Measurements from ENCODE around the gene IL11. TPM values are rescaled to one million over a fixed set of nuclear protein-coding genes. Genes with fewer than 3 reads are reported as not detected.
A peak's percentile ranks its signal among the peaks of the same experiment; 100 is the strongest.

Gene IL11
- total RNA-seq, 2 donors from 2014 or later: 0.78 TPM; not detected in 1

GRCh38 chr19:55346725-55347441 lies 23.4 kb downstream of the IL11 start:
- H3K36me3 Mint-ChIP-seq: no peaks in the 10 kb centered on the region
- no peak overlapping the region for H3K27ac Mint-ChIP-seq
- H3K27me3 Mint-ChIP-seq: peaks cover 9 to 10% of the 10 kb centered on the region in 2 donors
- H3K4me1 Mint-ChIP-seq (ENCODE audit: low read depth in 2 of 2): peaks cover 0 to 11% of the 10 kb centered on the region in 2 donors
- no peaks in the 10 kb centered on the region for H3K9me3 Mint-ChIP-seq
- DNase-seq (ENCODE audit: low spot score) (no peak), ATAC-seq (no peak)
- no peak overlapping the region for H3K4me3 Mint-ChIP-seq

GRCh38 chr19:55345818-55346724 lies 24.2 kb downstream of the IL11 start:
- Mint-ChIP-seq H3K36me3 (no peaks in the 10 kb centered on the region), H3K4me1 (ENCODE audit: low read depth in 2 of 2) (peaks cover 4 to 7% of the 10 kb centered on the region in 2 donors), H3K4me3 (no peak overlapping the region), H3K27me3 (peaks cover under 1 to 2% of the 10 kb centered on the region in 2 donors), H3K27ac (no peak overlapping the region), H3K9me3 (no peaks in the 10 kb centered on the region)
- no peak for ATAC-seq
- DNase-seq (ENCODE audit: low spot score): no peak

DNA sequence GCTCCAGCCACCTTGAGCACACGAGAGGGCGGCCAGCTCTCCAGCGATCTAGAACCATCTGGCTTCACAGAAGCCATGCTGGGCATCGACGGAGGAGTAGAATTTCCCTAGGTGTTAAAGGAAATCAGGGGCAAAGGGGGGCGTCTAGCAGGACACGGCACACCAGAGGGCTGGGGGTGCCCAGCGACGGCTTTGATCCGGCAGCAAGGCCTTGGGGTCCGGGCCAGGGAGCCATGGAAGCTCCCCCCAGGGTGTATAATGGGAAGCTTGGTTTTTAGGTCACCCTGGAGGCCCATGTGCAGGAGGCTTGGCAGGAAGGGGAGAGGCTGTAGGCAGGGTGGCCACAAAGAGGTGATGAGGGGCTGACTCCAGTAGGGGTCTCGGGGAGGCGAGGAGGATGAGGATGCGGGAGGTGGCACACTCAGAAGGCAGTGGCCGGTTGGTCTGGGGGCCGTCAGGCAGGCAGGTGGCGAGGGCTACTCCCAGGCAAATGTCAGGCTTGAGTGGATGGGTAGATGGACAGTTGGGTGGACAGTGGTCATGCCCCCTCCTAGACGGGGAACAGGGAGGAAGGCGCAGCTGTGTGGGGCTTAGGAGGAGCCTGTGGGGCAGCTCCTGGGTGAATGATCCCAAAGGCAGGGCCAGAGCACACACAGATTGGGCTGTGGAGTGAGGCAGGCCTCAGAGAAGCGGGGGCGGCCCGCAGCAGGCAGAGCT lies 25.0 kb downstream of the IL11 start:
- DNase-seq (ENCODE audit: low spot score): no peak
- no peaks in the 10 kb centered on the region for H3K36me3 Mint-ChIP-seq
- no peak for ATAC-seq
- peaks cover 4 to 10% of the 10 kb centered on the region in 2 donors for H3K4me1 Mint-ChIP-seq (ENCODE audit: low read depth in 2 of 2)
- no peak overlapping the region for H3K27ac Mint-ChIP-seq
- no peaks in the 10 kb centered on the region for H3K27me3 Mint-ChIP-seq
- no peak overlapping the region for H3K4me3 Mint-ChIP-seq
- H3K9me3 Mint-ChIP-seq: no peaks in the 10 kb centered on the region

DNA sequence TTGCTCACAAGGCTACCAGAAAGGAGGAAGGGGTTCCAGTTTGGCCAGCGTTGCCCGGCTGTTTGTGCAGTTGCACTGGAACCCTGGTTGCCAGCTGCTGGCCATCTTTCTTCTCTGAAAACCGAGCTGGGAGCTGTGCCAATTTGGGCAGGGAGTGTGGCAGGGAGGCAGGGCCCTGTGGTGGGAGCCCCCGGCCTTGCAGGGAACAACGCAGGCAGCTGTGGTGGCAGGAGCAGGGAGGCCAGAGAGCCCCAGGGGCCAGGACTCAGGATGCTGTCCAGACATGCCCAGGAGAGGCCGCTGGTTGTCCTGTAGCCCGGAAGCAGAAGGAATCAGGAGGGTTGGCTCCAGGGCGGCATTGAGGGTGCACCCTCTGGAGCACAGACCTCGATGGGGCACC lies 25.8 kb downstream of the IL11 start:
- ATAC-seq (no peak), DNase-seq (ENCODE audit: low spot score) (no peak)
- no peak overlapping the region for H3K27ac Mint-ChIP-seq
- no peaks in the 10 kb centered on the region for H3K27me3 Mint-ChIP-seq
- H3K36me3 Mint-ChIP-seq: no peaks in the 10 kb centered on the region
- H3K4me1 Mint-ChIP-seq (ENCODE audit: low read depth in 2 of 2): peaks cover 9 to 13% of the 10 kb centered on the region in 2 donors
- no peak overlapping the region for H3K4me3 Mint-ChIP-seq
- no peaks in the 10 kb centered on the region for H3K9me3 Mint-ChIP-seq

- H3K9me3 Mint-ChIP-seq: no peaks in the 10 kb centered on the region
- peak overlapping the region; percentile 95 for H3K4me3 Mint-ChIP-seq
- no peak overlapping the region for H3K27ac Mint-ChIP-seq
- H3K36me3 Mint-ChIP-seq: no peaks in the 10 kb centered on the region
- H3K4me1 Mint-ChIP-seq (ENCODE audit: low read depth in 2 of 2): peaks cover 20 to 22% of the 10 kb centered on the region in 2 donors
- no peak for DNase-seq (ENCODE audit: low spot score)
- ATAC-seq: no peak
- H3K27me3 Mint-ChIP-seq: peaks cover 0 to 3% of the 10 kb centered on the region in 2 donors
Measured at GRCh38 chr19:55341595-55342531, 28.4 kb downstream of the IL11 start.

DNA sequence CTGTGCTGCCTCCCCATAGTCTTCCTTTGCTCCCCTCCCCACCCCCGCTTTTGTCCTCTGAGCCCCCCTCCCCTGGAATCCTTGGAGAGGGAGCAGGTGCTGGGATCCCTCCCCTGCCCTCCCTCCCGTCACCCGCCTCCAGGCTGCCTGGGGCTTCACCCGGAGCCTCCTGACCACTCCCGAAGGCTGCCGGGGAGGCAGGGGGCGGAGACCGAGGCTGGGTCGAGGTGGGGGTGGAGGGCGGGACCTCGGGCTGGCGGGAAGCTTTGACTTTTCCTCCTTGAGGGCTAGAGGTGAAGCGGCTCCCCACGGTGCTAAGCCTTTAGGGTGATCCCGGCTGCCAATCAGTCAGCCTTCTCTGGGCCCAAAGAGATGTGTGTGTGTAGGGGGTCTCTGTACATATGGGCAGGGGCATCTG lies 29.1 kb downstream of the IL11 start:
- H3K27ac Mint-ChIP-seq: peak overlapping the region; percentile 95 to 97
- H3K4me1 Mint-ChIP-seq (ENCODE audit: low read depth in 2 of 2): peaks cover 20 to 22% of the 10 kb centered on the region in 2 donors

DNA sequence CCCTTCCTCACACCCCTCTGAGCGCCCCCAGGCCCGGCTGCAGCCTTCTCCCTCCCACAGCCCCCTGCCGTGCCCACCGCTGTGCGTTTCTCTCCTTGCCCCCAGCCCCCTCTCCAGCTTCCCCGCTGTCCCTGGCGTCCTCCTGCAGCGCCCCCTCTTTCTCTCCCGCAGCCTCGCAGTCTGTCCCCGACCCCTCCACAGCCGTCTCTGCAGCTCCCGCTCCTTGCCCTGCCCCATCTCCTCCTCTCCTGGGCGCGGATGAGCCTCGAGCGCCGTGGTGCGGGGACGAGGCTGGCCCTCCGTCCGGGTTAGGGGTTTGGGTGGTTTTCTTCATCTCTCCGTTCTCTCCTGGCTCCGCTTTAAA lies 29.5 kb downstream of the IL11 start:
- peak overlapping the region; percentile 95 to 97 for H3K27ac Mint-ChIP-seq
- ATAC-seq: no peak
- no peaks in the 10 kb centered on the region for H3K36me3 Mint-ChIP-seq
- peaks cover 0 to 11% of the 10 kb centered on the region in 2 donors for H3K27me3 Mint-ChIP-seq
- peak overlapping the region; percentile 95 for H3K4me3 Mint-ChIP-seq
- DNase-seq (ENCODE audit: low spot score): no peak
- peaks cover 20 to 22% of the 10 kb centered on the region in 2 donors for H3K4me1 Mint-ChIP-seq (ENCODE audit: low read depth in 2 of 2)
- H3K9me3 Mint-ChIP-seq: no peaks in the 10 kb centered on the region

More for the DNA sequence above, 29.1 kb downstream of the IL11 start:
- peak overlapping the region; percentile 95 for H3K4me3 Mint-ChIP-seq
- no peaks in the 10 kb centered on the region for H3K36me3 Mint-ChIP-seq
- no peaks in the 10 kb centered on the region for H3K9me3 Mint-ChIP-seq
- ATAC-seq (no peak), DNase-seq (ENCODE audit: low spot score) (no peak)
- peaks cover 0 to 7% of the 10 kb centered on the region in 2 donors for H3K27me3 Mint-ChIP-seq

GRCh38 chr19:55339889-55340783 lies 30.1 kb downstream of the IL11 start:
- peaks cover 0 to 11% of the 10 kb centered on the region in 2 donors for H3K27me3 Mint-ChIP-seq
- H3K4me1 Mint-ChIP-seq (ENCODE audit: low read depth in 2 of 2): peaks cover 20 to 22% of the 10 kb centered on the region in 2 donors
- no peaks in the 10 kb centered on the region for H3K36me3 Mint-ChIP-seq
- DNase-seq (ENCODE audit: low spot score): no peak
- ATAC-seq: no peak
- peak overlapping the region; percentile 95 for H3K4me3 Mint-ChIP-seq
- peak overlapping the region; percentile 95 to 97 for H3K27ac Mint-ChIP-seq
- no peaks in the 10 kb centered on the region for H3K9me3 Mint-ChIP-seq

DNA sequence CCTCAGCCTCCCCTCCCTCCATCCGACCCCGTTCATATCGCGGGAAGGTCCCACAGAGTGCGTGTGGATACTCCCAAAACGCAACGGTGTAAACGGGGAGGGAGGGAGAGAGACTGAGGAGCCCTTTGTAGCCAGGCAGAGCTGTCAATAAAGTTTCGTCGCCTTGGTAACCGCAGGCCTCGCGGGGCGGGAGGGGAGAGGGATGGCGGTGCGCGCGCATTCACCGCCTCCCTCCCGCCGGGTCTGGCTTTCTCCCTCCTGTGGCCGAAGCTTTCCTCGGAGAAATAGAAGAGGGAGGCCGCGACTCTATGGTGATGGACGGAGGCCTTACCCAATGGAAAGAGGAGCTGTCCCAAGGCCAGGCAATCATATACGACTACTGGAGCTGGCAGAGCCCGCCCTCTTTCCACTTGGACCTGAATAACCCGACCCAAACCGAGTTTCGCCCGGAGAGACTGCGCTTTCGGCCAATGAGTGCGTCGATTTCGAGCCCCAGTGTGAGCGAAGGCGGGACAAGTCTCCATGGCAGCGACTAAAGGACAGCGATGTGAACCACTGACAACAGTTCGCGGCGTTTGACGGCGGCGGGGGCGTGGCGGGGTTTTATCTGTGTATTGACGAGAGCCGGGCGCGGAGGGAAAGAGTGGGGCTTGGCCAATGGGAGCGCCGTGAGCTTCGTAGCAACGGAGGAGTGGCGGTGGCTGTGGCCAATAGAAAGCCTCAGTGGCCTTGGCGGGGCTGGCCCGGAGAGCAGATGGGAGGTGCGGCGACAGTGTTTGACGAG lies 31.0 kb downstream of the IL11 start, which contains the start of gene KMT5C:
TSS of gene KMT5C (plus strand) at position 772 of the 784 bp plus-strand sequence. CDS start 2,061 bp downstream, outside the sequence.
- Mint-ChIP-seq H3K27me3 (peaks cover 0 to 11% of the 10 kb centered on the region in 2 donors), H3K4me1 (ENCODE audit: low read depth in 2 of 2) (peaks cover 19 to 20% of the 10 kb centered on the region in 2 donors), H3K9me3 (no peaks in the 10 kb centered on the region), H3K4me3 (peak within 1 kb of the TSS; percentile 95), H3K36me3 (no peaks in the 10 kb centered on the region), H3K27ac (peak within 1 kb of the TSS; percentile 95 to 97)
- peak; percentile 100 for DNase-seq (ENCODE audit: low spot score)
- peak; percentile 91 for ATAC-seq

GRCh38 chr19:55336101-55336500 lies 34.2 kb downstream of the IL11 start:
- Mint-ChIP-seq H3K9me3 (no peaks in the 10 kb centered on the region), H3K4me3 (no peak overlapping the region), H3K27me3 (peaks cover 6 to 11% of the 10 kb centered on the region in 2 donors), H3K36me3 (no peaks in the 10 kb centered on the region), H3K4me1 (ENCODE audit: low read depth in 2 of 2) (peaks cover 15 to 16% of the 10 kb centered on the region in 2 donors), H3K27ac (no peak overlapping the region)
- DNase-seq (ENCODE audit: low spot score) (no peak), ATAC-seq (no peak)

- peaks cover 6 to 11% of the 10 kb centered on the region in 2 donors for H3K27me3 Mint-ChIP-seq
- H3K9me3 Mint-ChIP-seq: no peaks in the 10 kb centered on the region
- H3K4me3 Mint-ChIP-seq: no peak overlapping the region
- no peaks in the 10 kb centered on the region for H3K36me3 Mint-ChIP-seq
- H3K4me1 Mint-ChIP-seq (ENCODE audit: low read depth in 2 of 2): peaks cover 6 to 7% of the 10 kb centered on the region in 2 donors
- no peak for ATAC-seq
- no peak for DNase-seq (ENCODE audit: low spot score)
- no peak overlapping the region for H3K27ac Mint-ChIP-seq
Measured at GRCh38 chr19:55333870-55334269, 36.4 kb downstream of the IL11 start.
